Measurements from ENCODE around the gene ZNF32. TPM values are rescaled to one million over a fixed set of nuclear protein-coding genes. Genes with fewer than 3 reads are reported as not detected.
"Not testable (repeated sequence)": the region's sequence is repeated elsewhere in the genome, so short reads cannot be mapped to it uniquely, and the experiment has no call there.

Gene ZNF32
- total RNA-seq, 4 donors from 2014 or later = 54.8 to 77.7 (median 57.4) TPM

GRCh38 chr10:43640603-43641002, 8.1 kb downstream of the ZNF32 start:
- no peaks in the 10 kb centered on the region for H3K4me1 ChIP-seq
- no peaks in the 10 kb centered on the region for H3K27me3 ChIP-seq
- H3K4me3 ChIP-seq = no peak overlapping the region
- DNase-seq (ENCODE audit: extremely low spot score) = no peak
- peaks cover 25 to 39% (median 33%) of the 10 kb centered on the region in 4 donors for H3K36me3 ChIP-seq
- no peak for TF ChIP-seq POLR2A (IDR thresholded peaks at IDR 0.05; ENCODE audit: low read depth)
- TF ChIP-seq POLR2AphosphoS5 (IDR thresholded peaks at IDR 0.05) = no peak
- TF ChIP-seq CTCF (IDR thresholded peaks at IDR 0.05) = no peak
- no peak overlapping the region for H3K27ac ChIP-seq (replicated peaks in 1 of 4)
- intact Hi-C loops (cut with DNase I) = no loop called here
- peaks cover 25 to 79% (median 75%) of the 10 kb centered on the region in 4 donors for H3K9me3 ChIP-seq

GRCh38 chr10:43635816-43636215, 12.9 kb downstream of the ZNF32 start:
- 71% methylated on average over 1 of the region's 1 CpG for WGBS
- H3K27ac ChIP-seq (replicated peaks in 1 of 4); H3K27me3 ChIP-seq; H3K4me1 ChIP-seq; intact Hi-C loops (cut with DNase I); H3K4me3 ChIP-seq; DNase-seq (ENCODE audit: extremely low spot score); H3K36me3 ChIP-seq: not testable (repeated sequence)
- H3K9me3 ChIP-seq = peaks cover 0 to 59% (median 39%) of the 10 kb centered on the region in 4 donors

GRCh38 chr10:43628956-43629355, 19.7 kb downstream of the ZNF32 start:
- DNase-seq (ENCODE audit: extremely low spot score) = no peak
- H3K9me3 ChIP-seq = peaks cover 0 to 14% (median 6%) of the 10 kb centered on the region in 4 donors
- no peak overlapping the region for H3K27ac ChIP-seq (replicated peaks in 1 of 4)
- no peaks in the 10 kb centered on the region for H3K27me3 ChIP-seq
- H3K4me3 ChIP-seq = no peak overlapping the region
- intact Hi-C loops (cut with DNase I) = no loop called here
- no peaks in the 10 kb centered on the region for H3K36me3 ChIP-seq
- WGBS = 94% methylated on average over 4 of the region's 4 CpGs
- no peaks in the 10 kb centered on the region for H3K4me1 ChIP-seq
- no peak for TF ChIP-seq POLR2A (IDR thresholded peaks at IDR 0.05; ENCODE audit: low read depth)
- no peak for TF ChIP-seq CTCF (IDR thresholded peaks at IDR 0.05)
- no peak for TF ChIP-seq EP300 (IDR thresholded peaks at IDR 0.05)
- TF ChIP-seq POLR2AphosphoS5 (IDR thresholded peaks at IDR 0.05) = no peak

GRCh38 chr10:43627942-43628341, 20.7 kb downstream of the ZNF32 start:
- no peak overlapping the region for H3K4me3 ChIP-seq
- H3K4me1 ChIP-seq = no peaks in the 10 kb centered on the region
- TF ChIP-seq POLR2AphosphoS5 (IDR thresholded peaks at IDR 0.05) (no peak), CTCF (IDR thresholded peaks at IDR 0.05) (no peak), POLR2A (IDR thresholded peaks at IDR 0.05; ENCODE audit: low read depth) (no peak), EP300 (IDR thresholded peaks at IDR 0.05) (no peak)
- H3K27ac ChIP-seq (replicated peaks in 1 of 4) = no peak overlapping the region
- intact Hi-C loops (cut with DNase I) = no loop called here
- no peaks in the 10 kb centered on the region for H3K36me3 ChIP-seq
- H3K27me3 ChIP-seq = no peaks in the 10 kb centered on the region
- no peak for DNase-seq (ENCODE audit: extremely low spot score)
- peaks cover 0 to 5% (median under 1%) of the 10 kb centered on the region in 4 donors for H3K9me3 ChIP-seq
- 38% methylated on average over 1 of the region's 1 CpG for WGBS

- intact Hi-C loops (cut with DNase I) = no loop called here
- peak overlapping the region; percentile 5 to 35 (median 24) for H3K4me3 ChIP-seq
- TF ChIP-seq EP300 (IDR thresholded peaks at IDR 0.05) = no peak
- TF ChIP-seq POLR2AphosphoS5 (IDR thresholded peaks at IDR 0.05) = no peak
- no peak for TF ChIP-seq CTCF (IDR thresholded peaks at IDR 0.05)
- no peak for TF ChIP-seq POLR2A (IDR thresholded peaks at IDR 0.05; ENCODE audit: low read depth)
- 63% methylated on average over 3 of the region's 3 CpGs for WGBS
- H3K27ac ChIP-seq (replicated peaks in 1 of 4) = no peak overlapping the region
- H3K36me3 ChIP-seq = no peaks in the 10 kb centered on the region
- H3K9me3 ChIP-seq = no peaks in the 10 kb centered on the region
- H3K27me3 ChIP-seq = no peaks in the 10 kb centered on the region
- no peak for DNase-seq (ENCODE audit: extremely low spot score)
- no peaks in the 10 kb centered on the region for H3K4me1 ChIP-seq
Measured at GRCh38 chr10:43623351-43623750, 25.3 kb downstream of the ZNF32 start.
